GM23338 (cell line): ENCODE data around the gene MPND.

ENCODE experiments used
- CTCF ChIP-seq, 2 experiments: fragments of 200-600 bp in 1 of 2; sonication (generic) in 1 of 2; conservative IDR thresholded peaks; 2 replicates each; pipeline versions ENCODE4 v1.5.1 to v1.6.1; 2016 to 2017; ENCODE audit warnings: antibody characterized with exemption in 2 of 2, low read depth in 2 of 2, mild to moderate bottlenecking in 2 of 2, moderate library complexity in 1 of 2
- EZH2 ChIP-seq: fragments of 200-600 bp; sonication (generic); IDR thresholded peaks from one replicate; pipeline ENCODE4 v1.8.0; 2017; ENCODE audit warnings: antibody characterized with exemption, mild to moderate bottlenecking, low read depth; ENCODE audit not compliant: unreplicated experiment
- EZH2phosphoT487 ChIP-seq: fragments of 200-600 bp; sonication (generic); IDR thresholded peaks from one replicate; pipeline ENCODE4 v1.8.1; 2018; ENCODE audit warnings: antibody characterized with exemption; ENCODE audit not compliant: unreplicated experiment
- JUNB ChIP-seq: IDR thresholded peaks from one replicate; pipeline ENCODE4 v1.6.1; 2016; ENCODE audit warnings: antibody characterized with exemption; ENCODE audit not compliant: unreplicated experiment
- ZNF114 ChIP-seq: fragments of 250-450 bp; sonication (Bioruptor Pico); IDR thresholded peaks from 2 replicates; pipeline ENCODE4 v1.5.0; 2020; ENCODE audit warnings: mild to moderate bottlenecking, moderate library complexity
- TF ChIP-seq, protein P1 (sequence below): fragments of 250-450 bp; sonication (Bioruptor Pico); IDR thresholded peaks from 2 replicates; pipeline ENCODE4 v1.5.0; 2020; ENCODE audit warnings: mild to moderate bottlenecking, moderate library complexity
- TF ChIP-seq, protein P2 (sequence below): IDR thresholded peaks from one replicate; pipeline ENCODE4 v1.6.1; 2018; ENCODE audit warnings: antibody characterized with exemption; ENCODE audit not compliant: unreplicated experiment

GRCh38 chr19:4409123-4409933, 66.0 kb downstream of the MPND start:
- TF ChIP-seq CTCF (conservative IDR thresholded peaks at IDR 0.05; ENCODE audit: low read depth in 2 of 2): no peak
- TF ChIP-seq JUNB: no peak
- no peak for TF ChIP-seq EZH2
- TF ChIP-seq, protein P1, sequence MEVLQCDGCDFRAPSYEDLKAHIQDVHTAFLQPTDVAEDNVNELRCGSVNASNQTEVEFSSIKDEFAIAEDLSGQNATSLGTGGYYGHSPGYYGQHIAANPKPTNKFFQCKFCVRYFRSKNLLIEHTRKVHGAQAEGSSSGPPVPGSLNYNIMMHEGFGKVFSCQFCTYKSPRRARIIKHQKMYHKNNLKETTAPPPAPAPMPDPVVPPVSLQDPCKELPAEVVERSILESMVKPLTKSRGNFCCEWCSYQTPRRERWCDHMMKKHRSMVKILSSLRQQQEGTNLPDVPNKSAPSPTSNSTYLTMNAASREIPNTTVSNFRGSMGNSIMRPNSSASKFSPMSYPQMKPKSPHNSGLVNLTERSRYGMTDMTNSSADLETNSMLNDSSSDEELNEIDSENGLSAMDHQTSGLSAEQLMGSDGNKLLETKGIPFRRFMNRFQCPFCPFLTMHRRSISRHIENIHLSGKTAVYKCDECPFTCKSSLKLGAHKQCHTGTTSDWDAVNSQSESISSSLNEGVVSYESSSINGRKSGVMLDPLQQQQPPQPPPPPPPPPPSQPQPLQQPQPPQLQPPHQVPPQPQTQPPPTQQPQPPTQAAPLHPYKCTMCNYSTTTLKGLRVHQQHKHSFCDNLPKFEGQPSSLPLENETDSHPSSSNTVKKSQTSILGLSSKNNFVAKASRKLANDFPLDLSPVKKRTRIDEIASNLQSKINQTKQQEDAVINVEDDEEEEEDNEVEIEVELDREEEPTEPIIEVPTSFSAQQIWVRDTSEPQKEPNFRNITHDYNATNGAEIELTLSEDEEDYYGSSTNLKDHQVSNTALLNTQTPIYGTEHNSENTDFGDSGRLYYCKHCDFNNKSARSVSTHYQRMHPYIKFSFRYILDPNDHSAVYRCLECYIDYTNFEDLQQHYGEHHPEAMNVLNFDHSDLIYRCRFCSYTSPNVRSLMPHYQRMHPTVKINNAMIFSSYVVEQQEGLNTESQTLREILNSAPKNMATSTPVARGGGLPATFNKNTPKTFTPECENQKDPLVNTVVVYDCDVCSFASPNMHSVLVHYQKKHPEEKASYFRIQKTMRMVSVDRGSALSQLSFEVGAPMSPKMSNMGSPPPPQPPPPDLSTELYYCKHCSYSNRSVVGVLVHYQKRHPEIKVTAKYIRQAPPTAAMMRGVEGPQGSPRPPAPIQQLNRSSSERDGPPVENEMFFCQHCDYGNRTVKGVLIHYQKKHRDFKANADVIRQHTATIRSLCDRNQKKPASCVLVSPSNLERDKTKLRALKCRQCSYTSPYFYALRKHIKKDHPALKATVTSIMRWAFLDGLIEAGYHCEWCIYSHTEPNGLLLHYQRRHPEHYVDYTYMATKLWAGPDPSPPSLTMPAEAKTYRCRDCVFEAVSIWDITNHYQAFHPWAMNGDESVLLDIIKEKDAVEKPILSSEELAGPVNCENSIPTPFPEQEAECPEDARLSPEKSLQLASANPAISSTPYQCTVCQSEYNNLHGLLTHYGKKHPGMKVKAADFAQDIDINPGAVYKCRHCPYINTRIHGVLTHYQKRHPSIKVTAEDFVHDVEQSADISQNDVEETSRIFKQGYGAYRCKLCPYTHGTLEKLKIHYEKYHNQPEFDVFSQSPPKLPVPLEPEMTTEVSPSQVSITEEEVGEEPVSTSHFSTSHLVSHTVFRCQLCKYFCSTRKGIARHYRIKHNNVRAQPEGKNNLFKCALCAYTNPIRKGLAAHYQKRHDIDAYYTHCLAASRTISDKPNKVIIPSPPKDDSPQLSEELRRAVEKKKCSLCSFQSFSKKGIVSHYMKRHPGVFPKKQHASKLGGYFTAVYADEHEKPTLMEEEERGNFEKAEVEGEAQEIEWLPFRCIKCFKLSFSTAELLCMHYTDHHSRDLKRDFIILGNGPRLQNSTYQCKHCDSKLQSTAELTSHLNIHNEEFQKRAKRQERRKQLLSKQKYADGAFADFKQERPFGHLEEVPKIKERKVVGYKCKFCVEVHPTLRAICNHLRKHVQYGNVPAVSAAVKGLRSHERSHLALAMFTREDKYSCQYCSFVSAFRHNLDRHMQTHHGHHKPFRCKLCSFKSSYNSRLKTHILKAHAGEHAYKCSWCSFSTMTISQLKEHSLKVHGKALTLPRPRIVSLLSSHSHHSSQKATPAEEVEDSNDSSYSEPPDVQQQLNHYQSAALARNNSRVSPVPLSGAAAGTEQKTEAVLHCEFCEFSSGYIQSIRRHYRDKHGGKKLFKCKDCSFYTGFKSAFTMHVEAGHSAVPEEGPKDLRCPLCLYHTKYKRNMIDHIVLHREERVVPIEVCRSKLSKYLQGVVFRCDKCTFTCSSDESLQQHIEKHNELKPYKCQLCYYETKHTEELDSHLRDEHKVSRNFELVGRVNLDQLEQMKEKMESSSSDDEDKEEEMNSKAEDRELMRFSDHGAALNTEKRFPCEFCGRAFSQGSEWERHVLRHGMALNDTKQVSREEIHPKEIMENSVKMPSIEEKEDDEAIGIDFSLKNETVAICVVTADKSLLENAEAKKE: no peak; the same call in 1 of the 2 replicates
- no peak for TF ChIP-seq ZNF114 (CRISPR knock-in tag)
- no peak for TF ChIP-seq EZH2phosphoT487
- TF ChIP-seq, protein P2, sequence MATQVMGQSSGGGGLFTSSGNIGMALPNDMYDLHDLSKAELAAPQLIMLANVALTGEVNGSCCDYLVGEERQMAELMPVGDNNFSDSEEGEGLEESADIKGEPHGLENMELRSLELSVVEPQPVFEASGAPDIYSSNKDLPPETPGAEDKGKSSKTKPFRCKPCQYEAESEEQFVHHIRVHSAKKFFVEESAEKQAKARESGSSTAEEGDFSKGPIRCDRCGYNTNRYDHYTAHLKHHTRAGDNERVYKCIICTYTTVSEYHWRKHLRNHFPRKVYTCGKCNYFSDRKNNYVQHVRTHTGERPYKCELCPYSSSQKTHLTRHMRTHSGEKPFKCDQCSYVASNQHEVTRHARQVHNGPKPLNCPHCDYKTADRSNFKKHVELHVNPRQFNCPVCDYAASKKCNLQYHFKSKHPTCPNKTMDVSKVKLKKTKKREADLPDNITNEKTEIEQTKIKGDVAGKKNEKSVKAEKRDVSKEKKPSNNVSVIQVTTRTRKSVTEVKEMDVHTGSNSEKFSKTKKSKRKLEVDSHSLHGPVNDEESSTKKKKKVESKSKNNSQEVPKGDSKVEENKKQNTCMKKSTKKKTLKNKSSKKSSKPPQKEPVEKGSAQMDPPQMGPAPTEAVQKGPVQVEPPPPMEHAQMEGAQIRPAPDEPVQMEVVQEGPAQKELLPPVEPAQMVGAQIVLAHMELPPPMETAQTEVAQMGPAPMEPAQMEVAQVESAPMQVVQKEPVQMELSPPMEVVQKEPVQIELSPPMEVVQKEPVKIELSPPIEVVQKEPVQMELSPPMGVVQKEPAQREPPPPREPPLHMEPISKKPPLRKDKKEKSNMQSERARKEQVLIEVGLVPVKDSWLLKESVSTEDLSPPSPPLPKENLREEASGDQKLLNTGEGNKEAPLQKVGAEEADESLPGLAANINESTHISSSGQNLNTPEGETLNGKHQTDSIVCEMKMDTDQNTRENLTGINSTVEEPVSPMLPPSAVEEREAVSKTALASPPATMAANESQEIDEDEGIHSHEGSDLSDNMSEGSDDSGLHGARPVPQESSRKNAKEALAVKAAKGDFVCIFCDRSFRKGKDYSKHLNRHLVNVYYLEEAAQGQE: no peak
